Measurements from ENCODE around the gene ASB2.

- TF ChIP-seq CTCF (conservative IDR thresholded peaks at IDR 0.05) (no peak), ZFX (IDR thresholded peaks at IDR 0.05) (no peak)
Measured at GRCh38 chr14:94000267-94000666, 23.9 kb upstream of the ASB2 start.
